HepG2 (cell line): ENCODE results near the gene PPP1R9A. TPM values are rescaled to one million over a fixed set of nuclear protein-coding genes. Genes with fewer than 3 reads are reported as not detected.

Experiments
- ATAC-seq: fragments of 200-7000 bp; cut with Tn5 transposase; 3 replicates; pipeline ENCODE4 v1.9.1; 2020; ENCODE audit warnings: mild to moderate bottlenecking, moderate library complexity
- BruUV-seq: library from RNA; stranded (reverse); fragments of 400-500 nt; replicated peaks from 2 replicates; lab custom pipeline; 2021; lab: Mats Ljungman, UMichigan
- CTCF ChIA-PET: fragments of 300-600 bp; formaldehyde crosslinking; extraction: SDS; loops from one replicate; lab custom pipeline; 2021; ENCODE audit warnings: low total read pairs, inconsistent platforms, low intra/inter-chr PET ratio; lab: Yijun Ruan, JAX
- POLR2A ChIA-PET: fragments of 350-600 bp; sonication (Branson Sonifier 250); formaldehyde crosslinking; loops from one replicate; lab custom pipeline; 2020; ENCODE audit warnings: antibody characterized with exemption, inconsistent platforms; lab: Yijun Ruan, JAX
- DNase-seq: peaks from one replicate; pipeline ENCODE4 v3.0.0-alpha.2; 2015; ENCODE audit warnings: low spot score
- FAIRE-seq: peaks from 3 replicates; lab custom pipeline; 2011; peaks lifted over from hg19 to GRCh38; lab: Jason Lieb, UNC
- H2AFZ ChIP-seq: one replicate; pipeline ENCODE4 v1.6.1; 2011; ENCODE audit warnings: low read length, inconsistent platforms
- H3K27ac ChIP-seq: fragments of 300-600 bp; 3 replicates; pipeline ENCODE4 v1.8.0; 2011; ENCODE audit warnings: mixed run types, mild to moderate bottlenecking, mixed read lengths, low read length, inconsistent platforms; ENCODE audit not compliant: insufficient read depth; ENCODE audit errors: extremely low read length
- H3K27me3 ChIP-seq, 2 experiments: fragments of 200-600 bp in 1 of 2; 2 replicates in 1 of 2; 3 replicates in 1 of 2; pipeline versions ENCODE4 v1.6.0 to v1.8.0; 2011; ENCODE audit warnings: low read length in 2 of 2, mild to moderate bottlenecking in 2 of 2, moderate library complexity in 2 of 2, inconsistent platforms in 1 of 2; ENCODE audit not compliant: insufficient read depth in 2 of 2, control insufficient read depth in 1 of 2
- H3K36me3 ChIP-seq, 2 experiments: fragments of 200-600 bp in 1 of 2; replicated peaks in 1 of 2; 2 replicates in 1 of 2; 3 replicates in 1 of 2; pipeline versions ENCODE4 v1.5.1 to v1.8.0; 2011; ENCODE audit warnings: low read length in 2 of 2, inconsistent platforms in 1 of 2; ENCODE audit not compliant: insufficient read depth in 2 of 2, control insufficient read depth in 1 of 2
- H3K4me1 ChIP-seq: 2 replicates; pipeline ENCODE4 v1.5.1; 2012; ENCODE audit warnings: low read length, inconsistent platforms; ENCODE audit not compliant: insufficient read depth
- H3K4me2 ChIP-seq: 2 replicates; pipeline ENCODE4 v1.6.0; 2011; ENCODE audit warnings: low read depth, low read length, inconsistent platforms
- H3K4me3 ChIP-seq, 3 experiments: fragments of 200-600 bp in 1 of 3; sonication (generic), shearing (Covaris generic) in 1 of 3; replicated peaks in 1 of 3; 2 replicates each; pipeline ENCODE4 v1.5.1; 2011 to 2016; ENCODE audit warnings: low read length in 3 of 3, inconsistent platforms in 2 of 3, low read depth in 2 of 3, mild to moderate bottlenecking in 2 of 3, control low read depth in 1 of 3, mixed read lengths in 1 of 3; ENCODE audit not compliant: insufficient read depth in 1 of 3
- H3K79me2 ChIP-seq: one replicate; pipeline ENCODE4 v1.6.1; 2011; ENCODE audit warnings: low read length, inconsistent platforms; ENCODE audit not compliant: insufficient read depth
- H3K9ac ChIP-seq: 2 replicates; pipeline ENCODE4 v1.6.0; 2011; ENCODE audit warnings: mild to moderate bottlenecking, low read depth, low read length, inconsistent platforms; ENCODE audit not compliant: insufficient read depth
- H3K9me3 ChIP-seq: 2 replicates; pipeline ENCODE4 v1.5.1; 2012; ENCODE audit warnings: mild to moderate bottlenecking, low read length
- H4K20me1 ChIP-seq: 2 replicates; pipeline ENCODE4 v1.6.0; 2011; ENCODE audit warnings: inconsistent platforms, mild to moderate bottlenecking, low read length, moderate library complexity; ENCODE audit not compliant: insufficient read depth
- FOSL2 ChIP-seq: sonication (generic); formaldehyde crosslinking; IDR thresholded peaks from 2 replicates; pipeline ENCODE4 v1.4.0; 2020; ENCODE audit warnings: missing genetic modification reagents
- LBX2 ChIP-seq: sonication (generic); formaldehyde crosslinking; IDR thresholded peaks from 2 replicates; pipeline ENCODE4 v1.5.0; 2020; ENCODE audit warnings: missing genetic modification reagents, mild to moderate bottlenecking, borderline replicate concordance
- SMC3 ChIP-seq: IDR thresholded peaks from 2 replicates; pipeline ENCODE4 v1.6.1; 2011; ENCODE audit warnings: low read length, improper control_type of control experiment
- YEATS4 ChIP-seq: sonication (generic); formaldehyde crosslinking; IDR thresholded peaks from 2 replicates; pipeline ENCODE4 v1.4.0; 2020; ENCODE audit warnings: missing genetic modification reagents, borderline replicate concordance
- ZHX1 ChIP-seq: sonication (generic); formaldehyde crosslinking; IDR thresholded peaks from 2 replicates; pipeline ENCODE4 v1.8.1; 2022; ENCODE audit warnings: low read depth, mild to moderate bottlenecking, missing genetic modification reagents
- ZNF17 ChIP-seq: sonication (generic); formaldehyde crosslinking; IDR thresholded peaks from 2 replicates; pipeline ENCODE4 v1.5.0; 2020; ENCODE audit warnings: mild to moderate bottlenecking, missing genetic modification reagents
- ZNF414 ChIP-seq: sonication (generic); formaldehyde crosslinking; IDR thresholded peaks from 2 replicates; pipeline ENCODE4 v1.5.0; 2020; ENCODE audit warnings: missing genetic modification reagents
- ZNF484 ChIP-seq: sonication (generic); formaldehyde crosslinking; IDR thresholded peaks from 2 replicates; pipeline ENCODE4 v1.5.1; 2020; ENCODE audit warnings: mild to moderate bottlenecking, low read depth, missing genetic modification reagents, borderline replicate concordance
- WGBS: methylation state at CpG from one replicate; pipeline ENCODE4 v1.1.6; 2017; ENCODE audit warnings: low lambda C conversion rate; 5-methylcytosine and 5-hydroxymethylcytosine counted together
- in situ Hi-C: cut with HindIII; loops from 2 replicates; pipeline ENCODE4 v1.10.0; 2017; ENCODE audit warnings: low pct_unique_long_range_greater_than_20kb; ENCODE audit not compliant: extremely low pct_ligation_motif_present
- intact Hi-C: fragments of 100-400 bp; cut with micrococcal nuclease; formaldehyde crosslinking; loops from one replicate; pipeline ENCODE4 v1.10.0; 2022; ENCODE audit not compliant: unreplicated experiment
- polyA plus RNA-seq, 8 experiments: library from polyadenylated mRNA; depleted of rRNA in 3 of 8; stranded (reverse) in 7 of 8; unstranded in 1 of 8; fragments of >200 nt; fragmentation: Illumina TruSeq in 4 of 8; extraction: Trizol in 4 of 8; gene quantifications; 2 replicates each; pipeline versions ENCODE4 v1.2.1 to v1.2.3, GENCODE V29; 2011 to 2016; ENCODE audit warnings: low read depth in 4 of 8, missing spikeins in 1 of 8, mixed read lengths in 1 of 8; ENCODE audit not compliant: insufficient read depth in 1 of 8
- total RNA-seq, 5 experiments: library from RNA; depleted of rRNA; stranded (reverse); fragments of >200 nt; fragmentation: Illumina TruSeq; extraction: Trizol; gene quantifications; 2 replicates each; pipeline ENCODE4 v1.2.3, GENCODE V29; 2016; ENCODE audit warnings: low read depth in 1 of 5
- TF ChIP-seq, protein P1 (sequence below), 2 experiments: fragments of 450-650 bp in 1 of 2; sonication (generic) in 1 of 2; formaldehyde crosslinking in 1 of 2; IDR thresholded peaks; 2 replicates each; pipeline versions ENCODE4 v1.6.1 to v1.8.0; 2016 to 2022; ENCODE audit warnings: antibody characterized with exemption in 1 of 2, mild to moderate bottlenecking in 1 of 2, missing genetic modification reagents in 1 of 2

The PPP1R9A gene
- total and polyA plus RNA-seq, 2 of the 13 experiments (the other 11 are each of a cell fraction or from before 2014, with no cell fraction given): 11.4 to 31.9 TPM

- Histone ChIP-seq H3K9me3 (no peaks in the 10 kb centered on the region), H3K9ac (no peak overlapping the region), H3K27ac (no peak overlapping the region), H3K4me1 (no peaks in the 10 kb centered on the region), H4K20me1 (no peaks in the 10 kb centered on the region), H3K27me3 (no peaks in the 10 kb centered on the region), H3K4me2 (no peak overlapping the region), H3K79me2 (no peaks in the 10 kb centered on the region), H2AFZ (no peak overlapping the region), H3K4me3 (no peak overlapping the region), H3K36me3 (no peaks in the 10 kb centered on the region)
- no TSS peak for BruUV-seq
- in situ Hi-C loops: no loop called here
- no peak for DNase-seq
- CTCF ChIA-PET: no interaction called here
- POLR2A ChIA-PET: no interaction called here
- WGBS: 90% methylated on average over 4 of the region's 4 CpGs
- no peak for ATAC-seq
- TF ChIP-seq ZNF484 (CRISPR knock-in tag) (no peak), ZHX1 (CRISPR knock-in tag) (no peak), LBX2 (CRISPR knock-in tag) (no peak), YEATS4 (no peak), ZNF17 (CRISPR knock-in tag) (no peak), ZNF414 (CRISPR knock-in tag) (no peak), SMC3 (no peak), FOSL2 (CRISPR knock-in tag) (no peak)
- TF ChIP-seq, protein P1, sequence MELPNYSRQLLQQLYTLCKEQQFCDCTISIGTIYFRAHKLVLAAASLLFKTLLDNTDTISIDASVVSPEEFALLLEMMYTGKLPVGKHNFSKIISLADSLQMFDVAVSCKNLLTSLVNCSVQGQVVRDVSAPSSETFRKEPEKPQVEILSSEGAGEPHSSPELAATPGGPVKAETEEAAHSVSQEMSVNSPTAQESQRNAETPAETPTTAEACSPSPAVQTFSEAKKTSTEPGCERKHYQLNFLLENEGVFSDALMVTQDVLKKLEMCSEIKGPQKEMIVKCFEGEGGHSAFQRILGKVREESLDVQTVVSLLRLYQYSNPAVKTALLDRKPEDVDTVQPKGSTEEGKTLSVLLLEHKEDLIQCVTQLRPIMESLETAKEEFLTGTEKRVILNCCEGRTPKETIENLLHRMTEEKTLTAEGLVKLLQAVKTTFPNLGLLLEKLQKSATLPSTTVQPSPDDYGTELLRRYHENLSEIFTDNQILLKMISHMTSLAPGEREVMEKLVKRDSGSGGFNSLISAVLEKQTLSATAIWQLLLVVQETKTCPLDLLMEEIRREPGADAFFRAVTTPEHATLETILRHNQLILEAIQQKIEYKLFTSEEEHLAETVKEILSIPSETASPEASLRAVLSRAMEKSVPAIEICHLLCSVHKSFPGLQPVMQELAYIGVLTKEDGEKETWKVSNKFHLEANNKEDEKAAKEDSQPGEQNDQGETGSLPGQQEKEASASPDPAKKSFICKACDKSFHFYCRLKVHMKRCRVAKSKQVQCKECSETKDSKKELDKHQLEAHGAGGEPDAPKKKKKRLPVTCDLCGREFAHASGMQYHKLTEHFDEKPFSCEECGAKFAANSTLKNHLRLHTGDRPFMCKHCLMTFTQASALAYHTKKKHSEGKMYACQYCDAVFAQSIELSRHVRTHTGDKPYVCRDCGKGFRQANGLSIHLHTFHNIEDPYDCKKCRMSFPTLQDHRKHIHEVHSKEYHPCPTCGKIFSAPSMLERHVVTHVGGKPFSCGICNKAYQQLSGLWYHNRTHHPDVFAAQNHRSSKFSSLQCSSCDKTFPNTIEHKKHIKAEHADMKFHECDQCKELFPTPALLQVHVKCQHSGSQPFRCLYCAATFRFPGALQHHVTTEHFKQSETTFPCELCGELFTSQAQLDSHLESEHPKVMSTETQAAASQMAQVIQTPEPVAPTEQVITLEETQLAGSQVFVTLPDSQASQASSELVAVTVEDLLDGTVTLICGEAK (IDR thresholded peaks at IDR 0.05): no peak
- TF ChIP-seq, protein P1 (CRISPR knock-in tag; IDR thresholded peaks at IDR 0.05): no peak
- intact Hi-C loops: no loop called here
- no peak for FAIRE-seq
Measured at GRCh38 chr7:95088536-95089215, 181.3 kb downstream of the PPP1R9A start.
